GF-D8 (cell line): Measurements from ENCODE around the gene BARD1.
"Not testable (repeated sequence)": the region's sequence is repeated elsewhere in the genome, so short reads cannot be mapped to it uniquely, and the experiment has no call there.

Experiments
- DNase-seq: peaks from one replicate; lab custom pipeline; 2025; lab: John Stamatoyannopoulos, UW

Gene BARD1

DNA sequence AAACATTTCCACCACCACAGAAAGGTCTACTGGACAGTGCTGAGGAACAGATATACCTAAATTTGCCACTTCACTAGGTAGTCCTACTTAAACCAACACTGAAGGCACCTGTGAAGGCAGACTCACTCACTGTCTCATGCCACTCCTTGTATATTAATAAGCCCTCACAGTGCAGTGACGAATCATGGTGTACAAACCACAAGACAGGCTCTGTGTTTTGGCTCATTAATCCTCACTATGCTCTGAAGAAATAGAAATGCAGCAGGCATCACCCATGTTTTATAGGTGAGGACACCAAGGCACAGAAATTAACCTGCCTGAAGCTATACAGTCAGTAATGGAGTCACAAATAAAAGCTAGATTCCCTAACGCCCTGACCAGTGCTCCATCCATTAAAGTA, 44.3 kb downstream of the BARD1 start:
- no peak for DNase-seq

DNA sequence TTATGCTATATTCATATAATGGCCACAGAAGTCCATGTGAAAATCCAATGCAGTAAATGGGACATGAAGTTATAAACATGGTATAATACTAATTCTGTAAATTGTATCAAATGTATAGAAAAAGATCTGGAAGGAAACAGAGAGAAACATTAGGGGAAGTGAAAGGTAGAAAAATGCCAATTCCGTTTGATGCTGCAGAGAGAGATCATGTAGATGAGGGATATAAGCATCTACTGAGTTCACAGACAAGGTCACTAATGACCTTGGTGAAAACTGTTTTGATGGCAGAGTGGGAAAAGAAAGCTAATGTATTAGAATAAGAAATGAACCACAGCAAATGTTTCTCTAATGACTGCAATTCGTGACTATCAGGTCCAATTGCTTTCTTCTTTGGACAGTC, 56.0 kb downstream of the BARD1 start:
- DNase-seq: no peak

DNA sequence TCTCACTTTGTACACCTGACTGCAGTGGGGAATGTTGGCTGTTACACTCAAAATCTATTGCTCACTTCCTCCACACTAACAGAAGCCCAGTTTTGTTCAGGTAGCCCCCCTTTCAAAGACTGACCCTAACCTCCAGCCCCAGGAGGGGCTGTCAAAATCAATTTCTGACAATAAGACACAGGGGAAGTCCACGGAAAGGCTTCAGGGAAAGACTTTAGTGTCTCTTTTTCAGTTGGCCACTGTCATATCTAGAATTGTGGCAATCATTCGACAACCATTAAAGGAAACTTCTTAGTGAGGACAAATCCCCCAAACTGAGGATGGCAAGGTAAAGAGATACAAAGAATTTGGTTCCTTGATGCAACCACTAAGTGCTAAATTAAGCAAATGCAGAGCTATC, 59.0 kb downstream of the BARD1 start:
- no peak for DNase-seq

DNA sequence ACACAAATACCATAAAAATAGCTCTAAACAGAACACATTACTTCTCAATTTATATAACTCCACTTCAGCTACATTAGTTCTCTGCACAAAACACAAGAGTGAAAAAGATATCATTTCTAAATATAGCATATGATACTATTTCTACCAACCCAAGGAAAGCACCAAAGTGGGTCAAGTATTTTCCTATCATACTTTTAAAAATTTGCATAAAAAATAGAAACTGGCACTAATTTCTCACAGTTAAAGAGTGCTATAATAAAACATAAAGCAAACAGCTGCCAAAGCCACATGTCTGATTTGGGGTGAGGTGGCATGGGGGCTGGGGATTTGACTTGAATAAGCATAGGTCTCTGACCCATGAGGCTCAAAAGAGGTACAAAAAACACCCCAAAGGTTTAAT, 61.5 kb downstream of the BARD1 start:
- DNase-seq: no peak

DNA sequence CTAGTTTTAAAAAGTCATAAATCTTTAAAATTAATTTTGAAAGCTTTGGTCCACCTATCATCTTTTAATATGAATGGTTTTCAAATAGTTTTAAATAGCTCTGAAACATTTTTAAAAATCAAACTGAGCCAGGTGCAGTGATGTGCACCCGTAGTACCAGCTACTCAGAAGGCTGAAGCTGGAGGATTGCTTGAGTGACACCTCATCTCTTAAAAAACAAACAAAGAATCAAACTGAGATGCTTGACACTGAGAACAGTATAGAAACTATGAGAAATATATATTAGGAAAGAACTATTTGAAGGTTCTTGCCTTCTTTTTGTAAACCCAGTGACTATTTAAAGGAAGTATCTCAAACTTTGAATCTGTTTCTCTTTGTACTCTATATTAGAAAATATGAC, 67.4 kb downstream of the BARD1 start:
- no peak for DNase-seq

DNA sequence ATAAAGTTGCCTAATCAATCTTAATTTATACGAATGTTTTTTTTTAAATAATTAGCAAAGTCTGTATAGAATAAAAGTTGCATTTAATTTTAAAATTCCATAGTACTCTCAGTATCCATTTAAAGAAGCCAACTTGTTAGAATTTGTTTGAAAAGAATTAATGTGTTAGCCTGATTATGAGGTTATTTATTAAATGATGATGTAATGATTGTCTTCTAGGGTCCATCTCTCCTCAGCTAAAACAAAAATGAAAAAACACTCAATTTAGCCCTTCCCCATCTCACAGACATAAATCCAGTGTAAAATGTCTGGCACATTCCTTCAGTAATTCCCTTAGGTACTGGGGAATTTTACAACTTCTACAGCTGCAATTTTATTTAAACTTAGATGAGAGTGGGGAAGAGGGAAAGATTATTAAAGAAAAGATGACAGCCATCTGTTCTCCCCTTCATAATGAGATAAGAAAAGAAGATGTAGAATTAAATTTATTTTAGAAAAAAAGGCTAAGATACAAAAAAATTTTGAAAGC, 68.6 kb downstream of the BARD1 start:
- no peak for DNase-seq

DNA sequence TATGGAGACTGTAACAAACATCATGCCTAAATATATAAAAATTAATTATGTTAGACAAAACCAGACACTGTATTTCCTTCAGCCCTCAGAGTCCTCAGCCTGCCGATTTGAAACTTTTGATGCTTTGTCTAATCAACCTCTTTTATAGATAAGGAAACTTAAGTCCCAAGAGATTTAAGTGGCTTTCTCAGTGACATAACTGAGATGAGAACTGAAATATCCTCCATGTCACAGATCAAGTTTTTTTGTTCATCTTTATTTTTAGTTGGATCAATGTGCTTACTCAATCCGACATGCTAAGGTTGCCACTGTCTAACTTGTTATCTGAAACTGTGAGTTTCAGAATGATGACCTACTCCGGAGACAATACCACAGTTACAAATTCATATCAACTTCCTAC, 72.3 kb downstream of the BARD1 start:
- no peak for DNase-seq

DNA sequence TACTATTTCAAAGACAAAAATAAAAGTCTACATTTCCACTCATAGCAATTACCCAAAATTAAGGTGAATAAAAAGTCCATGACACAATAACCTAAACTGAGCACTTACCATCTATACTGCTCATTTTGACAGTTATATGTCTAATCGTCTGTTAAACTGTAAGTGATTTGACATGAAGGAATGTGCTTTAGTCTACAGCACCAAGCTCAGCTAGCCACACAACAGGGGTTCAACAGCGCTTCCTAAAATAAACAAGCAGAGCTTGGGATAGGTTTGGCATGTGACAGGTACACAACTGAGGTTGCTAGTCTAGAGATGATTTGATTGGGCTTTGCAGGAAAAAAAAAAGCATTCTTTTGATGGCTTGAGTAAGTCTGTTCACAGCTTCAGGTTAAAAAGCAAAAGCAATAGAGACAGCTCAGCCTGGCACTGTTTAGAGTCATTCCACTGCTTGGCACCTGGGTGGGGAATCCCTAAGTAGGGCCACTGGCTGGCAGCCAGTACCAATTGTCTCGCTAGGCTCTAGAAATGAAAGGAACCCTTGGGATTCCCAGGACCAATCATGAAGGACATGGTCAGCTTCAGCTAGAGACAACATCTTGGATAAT, 78.6 kb downstream of the BARD1 start:
- DNase-seq: no peak

DNA sequence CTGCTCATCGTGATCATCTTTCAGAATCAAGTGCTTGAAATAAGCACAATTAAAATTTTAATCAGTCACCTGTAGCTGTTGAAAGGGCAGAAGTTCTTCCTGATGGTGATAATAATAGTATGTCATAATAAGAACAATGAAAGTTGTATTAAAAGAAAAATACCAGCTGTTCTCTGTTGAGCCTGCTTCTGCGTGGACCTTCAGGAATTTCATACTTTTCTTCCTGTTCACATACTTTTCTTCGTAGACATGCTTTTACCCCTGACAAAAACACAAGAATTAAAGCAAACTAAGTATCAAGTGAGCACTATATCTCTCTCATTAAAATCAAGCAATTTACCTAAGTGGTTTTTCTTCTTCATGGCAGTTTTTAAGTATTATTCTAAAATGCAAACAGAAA, 79.2 kb downstream of the BARD1 start:
- DNase-seq: no peak

DNA sequence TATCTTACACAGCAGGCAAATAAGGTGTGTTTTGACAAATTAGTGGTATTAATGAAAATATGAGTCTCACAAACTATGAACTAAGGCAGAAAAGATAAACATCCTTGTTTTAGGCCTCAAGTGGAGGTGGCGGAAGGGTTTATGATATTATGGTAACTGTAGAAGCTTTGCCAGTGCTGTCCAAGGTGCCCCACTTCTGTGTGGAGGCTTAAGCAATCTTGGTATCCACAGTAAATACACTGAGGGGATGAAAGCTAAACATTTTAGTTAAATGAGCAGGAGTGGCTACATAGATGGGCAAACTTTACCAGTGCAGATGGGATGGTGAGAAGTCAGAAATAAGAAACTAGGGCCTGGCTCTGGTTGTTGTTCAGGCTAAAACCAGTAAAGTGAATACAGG, 84.7 kb downstream of the BARD1 start:
- DNase-seq: no peak

DNA sequence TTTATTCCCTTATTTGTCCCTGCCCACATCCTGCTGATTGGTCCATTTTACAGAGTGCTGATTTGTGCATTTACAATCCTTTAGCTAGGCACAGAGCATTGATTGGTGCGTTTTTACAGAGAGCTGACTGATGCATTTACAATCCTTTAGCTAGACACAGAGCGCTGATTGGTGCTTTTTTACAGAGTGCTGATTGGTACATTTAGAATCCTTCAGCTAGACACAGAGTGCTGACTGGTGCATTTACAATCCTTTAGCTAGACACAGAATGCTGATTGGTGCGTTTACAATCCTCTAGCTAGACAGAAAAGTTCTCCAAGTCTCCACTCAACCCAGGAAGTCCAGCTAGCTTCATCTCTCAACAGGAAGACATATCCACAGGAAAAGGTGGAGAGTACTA, 91.6 kb downstream of the BARD1 start:
- DNase-seq: not testable (repeated sequence)

DNA sequence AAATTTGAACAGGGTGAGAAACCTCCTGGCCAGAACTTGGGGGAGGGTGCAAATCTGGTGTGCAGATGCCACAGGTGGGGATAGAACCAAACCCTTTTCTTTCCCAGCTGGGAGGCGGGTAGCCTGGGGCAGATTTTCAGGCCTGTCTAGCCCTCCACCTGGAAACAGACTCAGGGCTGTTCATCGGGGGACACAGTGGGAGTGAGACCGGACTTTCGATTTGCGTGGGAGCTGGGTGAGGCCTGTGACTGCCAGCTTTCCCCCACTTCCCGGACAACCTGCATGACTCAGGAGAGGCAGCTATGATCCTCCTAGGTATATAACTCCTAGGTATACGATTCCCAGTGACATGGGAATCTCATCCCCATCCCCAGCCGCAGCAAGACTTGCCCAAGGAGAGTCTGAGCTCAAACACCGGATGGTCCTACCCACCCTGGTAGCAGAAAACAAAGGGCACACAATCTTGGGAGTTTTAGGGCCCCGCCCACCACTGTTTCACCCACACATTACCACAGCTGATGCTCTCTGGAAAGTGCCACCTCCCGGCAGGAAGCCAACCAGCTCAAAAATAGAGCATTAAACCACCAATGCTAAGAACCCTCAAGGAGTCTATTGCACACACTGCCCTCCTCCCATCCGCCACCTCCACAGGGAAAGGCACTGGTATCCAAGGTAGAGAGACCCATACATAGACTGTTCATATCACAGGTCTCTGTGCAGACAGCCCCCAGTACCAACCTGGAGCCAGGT, 92.5 kb downstream of the BARD1 start:
- DNase-seq: no peak

DNA sequence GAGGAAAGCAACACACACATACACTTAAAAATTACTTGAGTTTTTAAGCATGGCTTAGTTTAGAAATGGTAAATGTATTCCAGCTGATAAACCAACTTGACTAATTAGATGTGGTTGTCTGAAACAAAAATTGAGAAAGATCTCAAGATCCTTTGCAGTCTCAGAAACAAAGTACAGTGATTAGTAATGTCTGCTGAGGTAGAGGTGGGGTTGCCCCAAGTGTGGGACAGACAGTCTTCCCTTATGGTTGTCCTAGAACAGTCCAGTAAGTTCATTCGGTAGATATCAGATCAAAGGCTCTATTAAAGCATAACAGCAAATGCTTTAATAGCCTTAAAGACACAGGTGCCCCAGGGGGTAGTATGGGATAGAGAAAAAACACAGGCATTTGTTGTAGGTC, 94.5 kb downstream of the BARD1 start:
- DNase-seq: no peak

DNA sequence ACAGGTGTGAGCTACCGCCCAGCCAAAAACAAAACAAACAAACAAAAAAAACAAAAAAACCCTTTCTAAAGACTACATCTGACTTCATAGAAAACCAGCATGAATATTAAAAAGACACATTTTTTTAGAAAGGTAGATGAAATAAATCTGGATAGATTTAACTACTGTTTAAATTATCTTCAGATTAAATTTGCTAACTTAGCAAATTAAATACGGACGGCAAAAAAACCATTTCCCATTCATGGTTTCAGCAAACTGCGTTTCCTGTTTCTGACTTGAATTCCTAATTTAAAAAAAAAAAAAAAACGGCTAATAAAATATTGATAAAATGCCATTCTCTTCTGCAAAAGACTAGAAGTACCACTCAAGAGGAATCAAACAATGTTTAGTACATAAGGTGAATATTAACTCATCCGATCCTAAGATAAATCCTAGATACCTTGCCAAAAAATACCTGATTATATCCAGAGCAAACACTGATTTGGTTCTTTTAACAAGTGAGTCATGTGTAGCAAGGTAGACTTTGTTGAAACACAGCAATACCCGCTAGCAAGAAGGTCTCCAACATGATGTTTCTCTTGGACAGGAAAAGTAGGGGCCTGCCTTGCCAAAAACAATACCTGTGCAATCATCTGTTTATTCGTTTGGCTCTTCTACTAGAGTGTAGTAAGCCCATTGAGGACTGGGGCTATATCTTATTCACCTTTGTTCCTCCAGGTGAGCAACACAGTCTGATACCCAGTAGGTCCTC, 96.2 kb downstream of the BARD1 start:
- DNase-seq: no peak

DNA sequence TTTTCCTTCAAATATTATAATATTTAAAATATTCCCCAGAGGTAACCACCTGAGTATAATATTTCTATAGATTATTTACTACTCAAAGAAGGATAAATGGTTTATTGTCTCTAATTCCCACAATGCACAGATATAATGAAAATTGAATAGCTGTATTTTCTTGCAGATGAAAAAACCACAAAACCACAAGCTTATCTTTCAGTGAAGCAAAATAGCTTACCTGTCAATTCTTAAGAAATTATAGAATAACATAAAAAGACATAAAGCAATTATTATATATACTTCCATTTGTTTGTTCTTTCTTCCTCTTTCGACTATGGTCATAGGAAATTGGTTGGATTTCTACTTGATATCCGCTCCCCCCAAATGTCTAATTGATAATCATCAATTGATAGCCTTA, 98.8 kb downstream of the BARD1 start:
- DNase-seq: no peak

DNA sequence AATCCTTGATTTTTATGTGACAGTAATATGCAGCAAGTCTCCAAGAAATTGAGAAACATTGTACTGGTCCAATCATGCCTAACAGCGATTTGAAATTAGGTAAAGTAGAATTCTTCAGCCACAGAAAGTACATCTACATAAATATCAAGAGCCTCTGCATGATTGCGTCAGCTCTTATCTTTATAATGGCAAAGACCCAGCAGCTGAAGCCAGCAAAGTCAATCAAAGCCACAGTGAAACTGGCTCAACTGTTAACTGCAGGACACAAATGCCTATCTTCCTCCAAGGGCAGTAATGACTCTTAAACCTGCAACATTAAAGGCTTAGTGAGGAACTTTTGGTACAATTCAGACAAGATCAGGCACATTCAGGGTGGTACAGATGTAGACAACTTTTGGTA, 102.5 kb downstream of the BARD1 start:
- no peak for DNase-seq

DNA sequence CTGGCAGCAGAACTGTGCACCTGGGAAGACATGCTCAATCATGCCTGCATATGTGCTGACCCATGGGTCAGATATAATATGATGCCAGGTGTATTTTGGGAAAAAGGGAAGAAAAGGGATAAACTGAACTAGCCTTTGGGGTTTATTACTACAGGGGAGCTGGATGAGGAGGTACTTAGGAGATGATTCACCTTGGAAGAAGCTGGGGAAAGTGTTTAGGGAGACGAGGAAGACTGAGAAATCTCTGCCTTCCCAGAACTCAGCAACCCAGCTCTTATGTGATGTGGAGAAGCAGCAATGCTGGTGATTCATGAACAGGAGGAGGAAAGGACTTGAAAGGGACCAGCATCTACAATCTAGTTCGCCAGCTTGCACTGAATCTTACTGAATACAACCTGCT, 110.2 kb downstream of the BARD1 start:
- DNase-seq: no peak

DNA sequence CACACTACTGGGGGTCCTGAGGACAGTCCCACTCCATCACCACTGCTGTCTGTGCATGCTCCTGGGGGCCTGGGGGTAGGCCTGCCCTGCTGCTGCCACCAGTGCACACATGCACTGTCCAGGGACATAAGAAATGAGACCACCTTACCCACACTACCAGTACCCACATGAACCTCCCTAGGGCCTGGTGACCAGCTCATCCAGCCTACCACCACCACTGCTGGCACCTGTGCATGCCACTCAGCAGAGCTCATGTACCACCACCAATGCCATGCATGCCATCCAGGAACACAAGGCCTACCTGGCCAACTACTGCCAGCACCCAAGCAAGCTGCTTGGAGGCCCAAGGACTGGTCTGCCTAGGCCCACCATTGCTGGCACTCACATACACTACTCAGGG, 112.8 kb downstream of the BARD1 start:
- DNase-seq: no peak

DNA sequence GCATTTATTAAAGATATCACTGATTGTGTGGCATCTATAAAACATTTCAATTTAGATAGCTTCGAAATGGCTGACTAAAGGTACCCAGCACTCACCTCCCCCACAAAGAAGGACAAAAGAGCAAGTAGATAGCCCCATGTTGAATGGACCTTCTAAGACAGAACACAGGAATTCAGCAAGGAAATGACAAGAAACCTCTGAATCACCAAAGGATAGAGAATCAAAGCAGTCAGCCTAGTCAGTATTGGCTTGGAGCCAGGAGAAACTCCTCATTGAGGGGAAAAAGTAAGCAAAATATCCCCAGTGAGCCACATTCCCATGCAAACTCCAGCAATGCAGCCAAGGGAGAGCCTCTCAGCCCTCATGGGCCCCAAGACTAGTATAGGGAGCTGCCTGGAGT, 113.7 kb downstream of the BARD1 start:
- no peak for DNase-seq

DNA sequence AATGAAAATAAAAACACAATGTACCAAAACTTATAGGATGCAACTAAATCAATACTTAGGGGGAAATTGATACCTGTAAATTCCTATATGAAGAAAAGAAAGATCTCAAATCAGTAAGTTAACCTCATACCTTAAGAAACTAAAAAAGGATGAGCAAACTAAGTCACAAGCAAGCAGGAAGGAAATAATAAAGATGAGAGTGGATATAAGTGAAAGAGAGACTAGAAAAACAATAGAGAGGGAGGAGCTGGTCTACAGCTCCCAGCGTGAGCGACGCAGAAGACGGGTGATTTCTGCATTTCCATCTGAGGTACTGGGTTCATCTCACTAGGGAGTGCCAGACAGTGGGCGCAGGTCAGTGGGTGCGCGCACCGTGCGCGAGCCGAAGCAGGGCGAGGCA, 125.9 kb downstream of the BARD1 start:
- DNase-seq: not testable (repeated sequence)

DNA sequence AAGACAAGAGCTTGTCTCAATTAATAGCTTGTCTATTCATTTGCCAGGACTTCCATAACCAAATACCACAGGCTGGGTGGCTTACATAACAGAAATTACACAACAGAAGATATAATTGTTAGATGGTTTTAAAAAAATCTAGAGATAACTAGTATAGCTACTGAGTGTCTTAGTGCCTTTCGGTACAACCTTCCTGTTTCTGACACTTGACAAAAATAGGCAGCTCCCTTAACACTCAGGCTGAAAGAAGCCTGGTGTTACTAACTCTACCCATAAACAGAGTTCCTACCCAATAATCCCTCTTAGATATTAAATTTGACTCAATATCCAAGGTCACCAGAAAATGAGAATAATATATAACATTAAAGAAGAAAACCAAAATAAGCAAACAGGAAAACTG, 129.7 kb downstream of the BARD1 start:
- DNase-seq: no peak

DNA sequence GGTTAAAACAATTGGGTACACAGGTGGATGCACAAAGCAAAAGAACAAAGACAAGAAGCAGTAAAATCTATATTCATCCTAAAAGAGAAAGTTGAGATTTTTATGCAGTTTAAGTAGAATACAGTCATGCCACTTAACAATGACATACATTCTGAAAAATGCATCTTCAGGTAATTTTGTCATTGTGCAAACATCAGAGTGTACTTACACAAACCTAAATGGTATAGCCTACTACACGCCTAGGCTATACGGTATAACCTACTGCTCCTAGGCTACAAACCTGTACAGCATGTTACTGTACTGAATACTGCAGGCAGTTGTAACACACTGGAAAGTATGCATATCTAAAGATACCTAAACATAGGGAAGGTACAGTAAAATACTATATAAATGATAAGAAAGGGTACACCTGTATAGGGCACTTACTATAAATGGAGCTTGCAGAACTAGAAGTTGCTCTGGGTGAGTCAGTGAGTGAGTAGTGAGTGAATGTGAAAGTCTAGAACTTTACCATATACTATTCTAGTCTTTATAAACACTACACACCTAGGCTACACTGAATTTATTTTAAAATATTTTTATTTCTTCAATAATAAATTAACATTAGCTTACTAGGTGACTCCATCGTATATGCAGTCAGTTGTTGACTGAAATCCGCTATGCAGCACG, 132.9 kb downstream of the BARD1 start:
- no peak for DNase-seq
